Stimulated activated CD4-positive, alpha-beta T cell treated with anti-CD3 and anti-CD28 coated beads, Interleukin-12 subunit alpha, Interleukin-12 subunit beta, amount 100 ng/mL, for 24 hours (primary cell): ENCODE results near the gene HLA-DQB2.
A peak's percentile ranks its signal among the peaks of the same experiment; 100 is the strongest.
"Not testable (repeated sequence)": the region's sequence is repeated elsewhere in the genome, so short reads cannot be mapped to it uniquely, and the experiment has no call there.

Source experiments
- DNase-seq, 2 experiments: peaks; one replicate each; pipeline ENCODE4 v3.0.0-alpha.2; 2020; ENCODE audit warnings: low read depth in 2 of 2

HLA-DQB2 gene

GRCh38 chr6:32763421-32763820, at the start of gene HLA-DQB2:
Gene HLA-DQB2, minus strand, starts transcription at chr6:32763532. Its CDS starts 62 bp downstream, at chr6:32763470.
- no peak for DNase-seq

- no peak for DNase-seq
These were observed 45.8 kb upstream of the HLA-DQB2 start for GRCh38 chr6:32809171-32809570.

- no peak for DNase-seq
These were observed 43.8 kb upstream of the HLA-DQB2 start for GRCh38 chr6:32807020-32807580.

- DNase-seq, result not testable (repeated sequence)
These were observed 42.1 kb upstream of the HLA-DQB2 start for GRCh38 chr6:32805404-32805803.

GRCh38 chr6:32803416-32803815, 40.1 kb upstream of the HLA-DQB2 start:
- no peak for DNase-seq

- no peak for DNase-seq
These were observed 36.4 kb upstream of the HLA-DQB2 start for GRCh38 chr6:32799740-32800139.

- DNase-seq, result no peak
These were observed 35.8 kb upstream of the HLA-DQB2 start for GRCh38 chr6:32799168-32799567.

- DNase-seq, result peak; percentile 54 to 83
These were observed 33.8 kb upstream of the HLA-DQB2 start for GRCh38 chr6:32796848-32797776.

GRCh38 chr6:32794510-32794909, 31.2 kb upstream of the HLA-DQB2 start:
- no peak for DNase-seq

- no peak for DNase-seq
These were observed 29.6 kb upstream of the HLA-DQB2 start for GRCh38 chr6:32792901-32793435.

GRCh38 chr6:32790306-32790705, 27.0 kb upstream of the HLA-DQB2 start:
- DNase-seq, result no peak

- no peak for DNase-seq
These were observed 22.6 kb upstream of the HLA-DQB2 start for GRCh38 chr6:32785781-32786533.

- not testable (repeated sequence) for DNase-seq
These were observed 19.6 kb upstream of the HLA-DQB2 start for GRCh38 chr6:32782923-32783322.

- DNase-seq, result no peak
These were observed 15.7 kb upstream of the HLA-DQB2 start for GRCh38 chr6:32779036-32779435.

GRCh38 chr6:32775071-32775470, 11.7 kb upstream of the HLA-DQB2 start:
- no peak for DNase-seq

GRCh38 chr6:32774426-32774825, 11.1 kb upstream of the HLA-DQB2 start:
- no peak for DNase-seq

- no peak for DNase-seq
These were observed 9.3 kb upstream of the HLA-DQB2 start for GRCh38 chr6:32772656-32773055.

GRCh38 chr6:32764048-32764447, 716 bp upstream of the HLA-DQB2 start:
- DNase-seq, result no peak

- no peak for DNase-seq
These were observed 1.8 kb downstream of the HLA-DQB2 start for GRCh38 chr6:32761548-32761947.

- no peak for DNase-seq
These were observed 2.3 kb downstream of the HLA-DQB2 start for GRCh38 chr6:32761072-32761471.

GRCh38 chr6:32759669-32760068, 3.7 kb downstream of the HLA-DQB2 start:
- DNase-seq, result no peak

- DNase-seq, result no peak
These were observed 10.8 kb downstream of the HLA-DQB2 start for GRCh38 chr6:32752580-32752979.
